ENCODE results near the gene CALD1.

CALD1 gene

DNA sequence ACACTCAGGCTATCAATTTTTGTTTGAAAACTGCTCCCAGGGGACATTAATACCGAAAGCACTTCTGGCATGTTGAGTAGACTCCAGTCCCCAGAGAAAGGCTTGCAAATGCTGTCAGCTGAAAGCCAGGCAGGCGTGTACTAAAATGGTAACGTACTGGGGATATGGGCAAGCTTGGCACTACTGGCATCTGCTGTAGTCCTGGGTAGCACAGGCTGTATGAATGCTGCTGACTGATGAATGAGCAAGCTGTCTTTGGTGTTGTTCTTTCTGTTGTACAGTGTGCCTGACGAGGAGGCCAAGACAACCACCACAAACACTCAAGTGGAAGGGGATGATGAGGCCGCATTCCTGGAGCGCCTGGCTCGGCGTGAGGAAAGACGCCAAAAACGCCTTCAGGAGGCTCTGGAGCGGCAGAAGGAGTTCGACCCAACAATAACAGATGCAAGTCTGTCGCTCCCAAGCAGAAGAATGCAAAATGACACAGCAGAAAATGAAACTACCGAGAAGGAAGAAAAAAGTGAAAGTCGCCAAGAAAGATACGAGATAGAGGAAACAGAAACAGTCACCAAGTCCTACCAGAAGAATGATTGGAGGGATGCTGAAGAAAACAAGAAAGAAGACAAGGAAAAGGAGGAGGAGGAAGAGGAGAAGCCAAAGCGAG, 153.4 kb downstream of the CALD1 start:
- Histone ChIP-seq H3K36me3 (ENCODE audit: control insufficient read depth in 2 of 2, insufficient read depth in 1 of 2, low read length in 2 of 2) (peaks cover 0 to 36% of the 10 kb centered on the region in 2 experiments; a peak in 1 of 3 replicates), H3K27ac (ENCODE audit: extremely low read depth, low read depth, low read length) (no peak overlapping the region), H3K9me3 (ENCODE audit: control insufficient read depth, insufficient read depth, low read depth, low read length) (no peaks in the 10 kb centered on the region), H3K4me1 (ENCODE audit: control insufficient read depth, insufficient read depth, low read length) (no peaks in the 10 kb centered on the region), H3K4me3 (ENCODE audit: low read depth, low read length) (no peak overlapping the region)
- TF ChIP-seq ZXDB (tag by site-specific recombination; IDR thresholded peaks at IDR 0.05) (no peak), PRDM1 (tag by site-specific recombination; IDR thresholded peaks at IDR 0.05) (peak; percentile 73; the same call in 1 of the 2 replicates), ZNF324 (tag by site-specific recombination; IDR thresholded peaks at IDR 0.05) (no peak)
- POLR2A ChIA-PET = no interaction called here
- CTCF ChIA-PET = no interaction called here

DNA sequence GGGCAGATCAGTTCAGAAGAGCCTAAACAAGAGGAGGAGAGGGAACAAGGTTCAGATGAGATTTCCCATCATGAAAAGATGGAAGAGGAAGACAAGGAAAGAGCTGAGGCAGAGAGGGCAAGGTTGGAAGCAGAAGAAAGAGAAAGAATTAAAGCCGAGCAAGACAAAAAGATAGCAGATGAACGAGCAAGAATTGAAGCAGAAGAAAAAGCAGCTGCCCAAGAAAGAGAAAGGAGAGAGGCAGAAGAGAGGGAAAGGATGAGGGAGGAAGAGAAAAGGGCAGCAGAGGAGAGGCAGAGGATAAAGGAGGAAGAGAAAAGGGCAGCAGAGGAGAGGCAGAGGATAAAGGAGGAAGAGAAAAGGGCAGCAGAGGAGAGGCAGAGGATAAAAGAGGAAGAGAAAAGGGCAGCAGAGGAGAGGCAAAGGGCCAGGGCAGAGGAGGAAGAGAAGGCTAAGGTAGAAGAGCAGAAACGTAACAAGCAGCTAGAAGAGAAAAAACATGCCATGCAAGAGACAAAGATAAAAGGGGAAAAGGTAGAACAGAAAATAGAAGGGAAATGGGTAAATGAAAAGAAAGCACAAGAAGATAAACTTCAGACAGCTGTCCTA, 154.1 kb downstream of the CALD1 start:
- H3K4me1 ChIP-seq (ENCODE audit: control insufficient read depth, insufficient read depth, low read length) = no peaks in the 10 kb centered on the region
- no peak overlapping the region for H3K27ac ChIP-seq (ENCODE audit: extremely low read depth, low read depth, low read length)
- POLR2A ChIA-PET = interaction anchor here (1.8 kb wide), 1 partner anchor 43 kb away, joined by 4 read pairs; no protein-coding TSS in a partner anchor
- no peak overlapping the region for H3K4me3 ChIP-seq (ENCODE audit: low read depth, low read length)
- no peaks in the 10 kb centered on the region for H3K9me3 ChIP-seq (ENCODE audit: control insufficient read depth, insufficient read depth, low read depth, low read length)
- peaks cover 0 to 36% of the 10 kb centered on the region in 2 experiments; a peak in 1 of 3 replicates for H3K36me3 ChIP-seq (ENCODE audit: control insufficient read depth in 2 of 2, insufficient read depth in 1 of 2, low read length in 2 of 2)
- CTCF ChIA-PET = no interaction called here
- no peak for TF ChIP-seq ZNF394 (tag by site-specific recombination; IDR thresholded peaks at IDR 0.05; ENCODE audit: borderline replicate concordance)
- TF ChIP-seq ZNF473 (tag by site-specific recombination; IDR thresholded peaks at IDR 0.05) = no peak
- TF ChIP-seq, protein P1, sequence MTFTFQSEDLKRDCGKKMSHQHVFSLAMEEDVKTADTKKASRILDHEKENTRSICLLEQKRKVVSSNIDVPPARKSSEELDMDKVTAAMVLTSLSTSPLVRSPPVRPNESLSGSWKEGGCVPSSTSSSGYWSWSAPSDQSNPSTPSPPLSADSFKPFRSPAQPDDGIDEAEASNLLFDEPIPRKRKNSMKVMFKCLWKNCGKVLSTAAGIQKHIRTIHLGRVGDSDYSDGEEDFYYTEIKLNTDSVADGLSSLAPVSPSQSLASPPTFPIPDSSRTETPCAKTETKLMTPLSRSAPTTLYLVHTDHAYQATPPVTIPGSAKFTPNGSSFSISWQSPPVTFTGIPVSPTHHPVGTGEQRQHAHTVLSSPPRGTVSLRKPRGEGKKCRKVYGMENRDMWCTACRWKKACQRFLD (tag by site-specific recombination; IDR thresholded peaks at IDR 0.05) = no peak
- TF ChIP-seq ZFP41 (tag by site-specific recombination; IDR thresholded peaks at IDR 0.05; ENCODE audit: borderline replicate concordance) = no peak
- TF ChIP-seq ZNF169 (tag by site-specific recombination; IDR thresholded peaks at IDR 0.05) = no peak
- TF ChIP-seq, protein P2, sequence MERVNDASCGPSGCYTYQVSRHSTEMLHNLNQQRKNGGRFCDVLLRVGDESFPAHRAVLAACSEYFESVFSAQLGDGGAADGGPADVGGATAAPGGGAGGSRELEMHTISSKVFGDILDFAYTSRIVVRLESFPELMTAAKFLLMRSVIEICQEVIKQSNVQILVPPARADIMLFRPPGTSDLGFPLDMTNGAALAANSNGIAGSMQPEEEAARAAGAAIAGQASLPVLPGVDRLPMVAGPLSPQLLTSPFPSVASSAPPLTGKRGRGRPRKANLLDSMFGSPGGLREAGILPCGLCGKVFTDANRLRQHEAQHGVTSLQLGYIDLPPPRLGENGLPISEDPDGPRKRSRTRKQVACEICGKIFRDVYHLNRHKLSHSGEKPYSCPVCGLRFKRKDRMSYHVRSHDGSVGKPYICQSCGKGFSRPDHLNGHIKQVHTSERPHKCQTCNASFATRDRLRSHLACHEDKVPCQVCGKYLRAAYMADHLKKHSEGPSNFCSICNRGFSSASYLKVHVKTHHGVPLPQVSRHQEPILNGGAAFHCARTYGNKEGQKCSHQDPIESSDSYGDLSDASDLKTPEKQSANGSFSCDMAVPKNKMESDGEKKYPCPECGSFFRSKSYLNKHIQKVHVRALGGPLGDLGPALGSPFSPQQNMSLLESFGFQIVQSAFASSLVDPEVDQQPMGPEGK (tag by site-specific recombination; IDR thresholded peaks at IDR 0.05) = no peak
- TF ChIP-seq ZNF830 (tag by site-specific recombination; IDR thresholded peaks at IDR 0.05; ENCODE audit: low read depth) = no peak
- TF ChIP-seq, protein P3, sequence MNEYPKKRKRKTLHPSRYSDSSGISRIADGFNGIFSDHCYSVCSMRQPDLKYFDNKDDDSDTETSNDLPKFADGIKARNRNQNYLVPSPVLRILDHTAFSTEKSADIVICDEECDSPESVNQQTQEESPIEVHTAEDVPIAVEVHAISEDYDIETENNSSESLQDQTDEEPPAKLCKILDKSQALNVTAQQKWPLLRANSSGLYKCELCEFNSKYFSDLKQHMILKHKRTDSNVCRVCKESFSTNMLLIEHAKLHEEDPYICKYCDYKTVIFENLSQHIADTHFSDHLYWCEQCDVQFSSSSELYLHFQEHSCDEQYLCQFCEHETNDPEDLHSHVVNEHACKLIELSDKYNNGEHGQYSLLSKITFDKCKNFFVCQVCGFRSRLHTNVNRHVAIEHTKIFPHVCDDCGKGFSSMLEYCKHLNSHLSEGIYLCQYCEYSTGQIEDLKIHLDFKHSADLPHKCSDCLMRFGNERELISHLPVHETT (tag by site-specific recombination; IDR thresholded peaks at IDR 0.05) = no peak
- TF ChIP-seq ZNF335 (tag by site-specific recombination; conservative IDR thresholded peaks at IDR 0.05) = no peak

DNA sequence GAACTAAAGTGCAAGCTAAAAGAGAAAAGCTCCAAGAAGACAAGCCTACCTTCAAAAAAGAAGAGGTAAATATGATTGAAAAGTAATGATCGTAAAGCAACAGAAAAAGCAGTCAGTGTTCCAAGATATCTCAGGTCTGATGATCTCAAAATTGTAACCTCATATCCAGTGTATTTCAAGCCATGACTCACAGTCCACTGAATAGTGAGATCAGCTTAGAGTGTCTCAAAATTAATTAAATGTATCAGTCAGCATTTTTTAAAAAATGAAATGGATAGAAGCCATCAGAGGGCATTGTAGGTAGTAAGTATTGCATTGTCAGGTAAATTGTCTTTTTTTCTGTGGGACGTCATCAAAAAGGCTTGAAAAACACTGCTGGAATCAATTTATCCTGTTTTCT, 156.3 kb downstream of the CALD1 start:
- CTCF ChIA-PET = interaction anchor here (0.6 kb wide), 1 partner anchor 18 kb away, joined by 4 read pairs; no protein-coding TSS in a partner anchor
- no peak for TF ChIP-seq BCL11B (tag by site-specific recombination; IDR thresholded peaks at IDR 0.05; ENCODE audit: low read depth)
- no peak for TF ChIP-seq ZNF610 (tag by site-specific recombination; IDR thresholded peaks at IDR 0.05; ENCODE audit: borderline replicate concordance)
- POLR2A ChIA-PET = no interaction called here
- no peak overlapping the region for H3K4me3 ChIP-seq (ENCODE audit: low read depth, low read length)
- no peaks in the 10 kb centered on the region for H3K9me3 ChIP-seq (ENCODE audit: control insufficient read depth, insufficient read depth, low read depth, low read length)
- H3K4me1 ChIP-seq (ENCODE audit: control insufficient read depth, insufficient read depth, low read length) = no peaks in the 10 kb centered on the region
- no peak overlapping the region for H3K27ac ChIP-seq (ENCODE audit: extremely low read depth, low read depth, low read length)
- peaks cover 0 to 28% of the 10 kb centered on the region in 2 experiments; a peak in 1 of 3 replicates for H3K36me3 ChIP-seq (ENCODE audit: control insufficient read depth in 2 of 2, insufficient read depth in 1 of 2, low read length in 2 of 2)

All from HEK293 (cell line).